Nephron (organoid): Measurements from ENCODE around the gene GEMIN2.
"Not testable (repeated sequence)": the region's sequence is repeated elsewhere in the genome, so short reads cannot be mapped to it uniquely, and the experiment has no call there.

ENCODE experiments used
- H3K27ac Mint-ChIP-seq, 3 experiments: 2 replicates each; pipeline ENCODE4 v1.8.0; 2020; ENCODE audit warnings: mixed read lengths in 3 of 3, mild to moderate bottlenecking in 2 of 3, moderate library complexity in 1 of 3
- H3K27me3 Mint-ChIP-seq: 2 replicates; pipeline ENCODE4 v1.8.0; 2021; ENCODE audit warnings: low read depth, mild to moderate bottlenecking, moderate library complexity, mixed read lengths
- H3K36me3 Mint-ChIP-seq: 2 replicates; pipeline ENCODE4 v1.8.0; 2020; ENCODE audit warnings: low read depth, mixed read lengths
- H3K4me1 Mint-ChIP-seq: 2 replicates; pipeline ENCODE4 v1.8.0; 2020; ENCODE audit warnings: mixed read lengths
- H3K4me3 Mint-ChIP-seq, 3 experiments: 2 replicates each; pipeline ENCODE4 v1.8.0; 2020; ENCODE audit warnings: mild to moderate bottlenecking in 3 of 3, mixed read lengths in 3 of 3, moderate library complexity in 2 of 3
- H3K9me3 Mint-ChIP-seq: 2 replicates; pipeline ENCODE4 v1.8.0; 2020; ENCODE audit warnings: mixed read lengths
- TF ChIP-seq, protein P1 (sequence below), 3 experiments: fragments of 200-600 bp; sonication (generic); IDR thresholded peaks; one replicate each; pipeline ENCODE4 v1.5.0; 2021; ENCODE audit warnings: antibody characterized with exemption in 3 of 3; ENCODE audit not compliant: unreplicated experiment in 3 of 3

GEMIN2 gene

DNA sequence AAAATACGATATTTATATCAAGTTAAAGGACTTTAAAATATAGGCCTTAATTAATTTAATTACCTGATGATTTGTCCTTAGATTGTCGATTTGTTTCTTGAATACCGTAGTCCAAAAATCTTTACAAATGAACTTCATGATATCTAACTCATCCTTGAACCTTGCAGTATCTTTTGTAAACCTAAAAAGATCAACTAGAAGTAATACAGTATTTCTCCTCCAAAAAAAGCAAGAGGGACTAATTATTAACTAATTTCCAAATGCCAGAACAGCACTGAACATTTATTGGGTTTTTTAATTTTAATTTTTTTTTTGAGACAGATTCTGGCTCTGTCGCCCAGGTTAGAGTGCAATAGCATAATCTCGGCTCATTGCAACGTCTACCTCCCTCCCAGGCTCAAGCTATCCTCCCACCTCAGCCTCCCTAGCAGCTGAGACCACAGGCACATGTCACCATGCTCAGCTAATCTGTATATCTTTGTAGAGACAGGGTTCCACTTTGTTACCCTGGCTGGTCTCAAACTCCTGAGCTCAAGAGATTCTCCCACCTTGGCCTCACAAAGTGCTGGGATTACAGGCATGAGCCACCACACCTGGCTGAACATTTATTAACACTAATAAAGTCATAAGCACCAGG, 44.2 kb downstream of the GEMIN2 start:
- TF ChIP-seq, protein P1, sequence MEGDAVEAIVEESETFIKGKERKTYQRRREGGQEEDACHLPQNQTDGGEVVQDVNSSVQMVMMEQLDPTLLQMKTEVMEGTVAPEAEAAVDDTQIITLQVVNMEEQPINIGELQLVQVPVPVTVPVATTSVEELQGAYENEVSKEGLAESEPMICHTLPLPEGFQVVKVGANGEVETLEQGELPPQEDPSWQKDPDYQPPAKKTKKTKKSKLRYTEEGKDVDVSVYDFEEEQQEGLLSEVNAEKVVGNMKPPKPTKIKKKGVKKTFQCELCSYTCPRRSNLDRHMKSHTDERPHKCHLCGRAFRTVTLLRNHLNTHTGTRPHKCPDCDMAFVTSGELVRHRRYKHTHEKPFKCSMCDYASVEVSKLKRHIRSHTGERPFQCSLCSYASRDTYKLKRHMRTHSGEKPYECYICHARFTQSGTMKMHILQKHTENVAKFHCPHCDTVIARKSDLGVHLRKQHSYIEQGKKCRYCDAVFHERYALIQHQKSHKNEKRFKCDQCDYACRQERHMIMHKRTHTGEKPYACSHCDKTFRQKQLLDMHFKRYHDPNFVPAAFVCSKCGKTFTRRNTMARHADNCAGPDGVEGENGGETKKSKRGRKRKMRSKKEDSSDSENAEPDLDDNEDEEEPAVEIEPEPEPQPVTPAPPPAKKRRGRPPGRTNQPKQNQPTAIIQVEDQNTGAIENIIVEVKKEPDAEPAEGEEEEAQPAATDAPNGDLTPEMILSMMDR (IDR thresholded peaks at IDR 0.05; ENCODE audit: unreplicated experiment in 3 of 3), result no peak
- H3K4me1 Mint-ChIP-seq, result no peaks in the 10 kb centered on the region
- H3K9me3 Mint-ChIP-seq, result no peaks in the 10 kb centered on the region
- H3K36me3 Mint-ChIP-seq, result peaks cover 42% of the 10 kb centered on the region
- H3K4me3 Mint-ChIP-seq, result no peak overlapping the region
- no peak overlapping the region for H3K27ac Mint-ChIP-seq
- no peaks in the 10 kb centered on the region for H3K27me3 Mint-ChIP-seq

DNA sequence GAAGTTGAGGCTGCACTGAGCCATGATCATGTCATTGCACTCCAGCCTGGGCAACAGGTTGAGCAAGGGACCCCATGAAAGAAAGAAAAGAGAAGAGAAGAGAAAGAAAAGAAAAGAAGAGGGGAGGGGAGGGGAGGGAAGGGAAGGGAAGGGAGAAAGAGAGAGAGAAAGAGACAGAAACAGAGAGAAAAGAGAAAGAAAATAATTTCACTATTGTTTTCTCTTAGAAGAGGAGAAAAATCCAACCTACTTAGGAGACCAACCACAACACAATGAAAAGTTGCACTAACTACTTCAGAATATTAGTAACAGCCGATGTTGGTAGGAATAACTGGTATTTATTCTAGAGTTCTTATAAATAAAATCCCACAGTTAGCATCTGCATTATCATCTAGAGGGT, 46.4 kb downstream of the GEMIN2 start:
- Mint-ChIP-seq H3K27ac (no peak overlapping the region), H3K27me3 (no peaks in the 10 kb centered on the region), H3K4me1 (no peaks in the 10 kb centered on the region), H3K36me3 (peaks cover 52% of the 10 kb centered on the region), H3K4me3 (no peak overlapping the region), H3K9me3 (no peaks in the 10 kb centered on the region)
- TF ChIP-seq, protein P1 (IDR thresholded peaks at IDR 0.05; ENCODE audit: unreplicated experiment in 3 of 3), result no peak

DNA sequence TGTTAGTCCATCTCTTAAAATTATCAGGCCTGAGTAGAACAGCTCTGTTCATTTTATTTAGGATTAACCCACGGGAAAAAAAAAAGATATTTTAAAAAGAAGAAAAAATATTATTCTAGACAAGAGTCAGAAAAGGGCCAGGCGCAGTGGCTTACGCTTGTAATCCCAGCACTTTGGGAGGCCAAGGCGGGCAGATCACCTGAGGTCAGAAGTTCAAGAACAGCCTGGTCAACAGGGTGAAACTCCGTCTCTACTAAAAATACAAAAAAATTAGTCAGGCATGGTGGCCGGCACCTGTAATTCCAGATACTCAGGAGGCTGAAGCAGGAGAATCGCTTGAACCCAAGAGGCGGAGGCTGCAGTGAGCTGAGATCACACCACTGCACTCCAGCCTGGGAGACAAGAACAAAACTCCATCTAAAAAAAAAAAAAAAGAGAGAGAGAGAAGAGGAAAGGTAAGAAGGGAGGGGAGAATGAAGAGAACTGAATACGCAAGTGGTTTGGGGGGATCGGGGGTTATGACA, 53.7 kb downstream of the GEMIN2 start:
- peak overlapping the region; percentile 93 to 95 (median 93) for H3K4me3 Mint-ChIP-seq
- peaks cover 41% of the 10 kb centered on the region for H3K36me3 Mint-ChIP-seq
- H3K27me3 Mint-ChIP-seq, H3K9me3 Mint-ChIP-seq: not testable (repeated sequence)
- H3K4me1 Mint-ChIP-seq, result peaks cover 41% of the 10 kb centered on the region
- peak overlapping the region in 2 of 3 experiments; percentile 31 to 45 for H3K27ac Mint-ChIP-seq

DNA sequence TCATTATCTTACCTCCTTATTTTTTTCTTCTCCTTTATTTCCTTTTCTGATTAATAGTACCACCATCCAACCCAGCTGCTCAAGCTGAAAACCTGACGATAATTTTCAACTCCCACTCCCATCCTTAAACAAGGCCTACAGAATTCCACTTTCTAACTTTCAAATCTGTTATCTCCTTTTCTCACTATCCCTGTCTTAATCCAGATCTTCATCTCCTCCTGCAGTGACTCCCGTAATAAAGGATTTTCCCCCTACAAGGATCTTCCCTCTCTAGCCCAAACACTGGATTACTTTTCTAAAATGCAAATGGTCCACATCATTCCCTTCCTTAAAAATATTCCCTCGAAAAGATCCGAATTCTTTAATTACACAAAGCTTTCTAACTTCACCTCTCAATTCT, 54.5 kb downstream of the GEMIN2 start:
- H3K4me1 Mint-ChIP-seq, result peaks cover 41% of the 10 kb centered on the region
- H3K27me3 Mint-ChIP-seq, result no peaks in the 10 kb centered on the region
- peak overlapping the region; percentile 93 to 95 (median 93) for H3K4me3 Mint-ChIP-seq
- no peaks in the 10 kb centered on the region for H3K9me3 Mint-ChIP-seq
- TF ChIP-seq, protein P1 (IDR thresholded peaks at IDR 0.05; ENCODE audit: unreplicated experiment in 3 of 3), result no peak
- peaks cover 36% of the 10 kb centered on the region for H3K36me3 Mint-ChIP-seq
- H3K27ac Mint-ChIP-seq, result peak overlapping the region; percentile 45 to 99 (median 74)

DNA sequence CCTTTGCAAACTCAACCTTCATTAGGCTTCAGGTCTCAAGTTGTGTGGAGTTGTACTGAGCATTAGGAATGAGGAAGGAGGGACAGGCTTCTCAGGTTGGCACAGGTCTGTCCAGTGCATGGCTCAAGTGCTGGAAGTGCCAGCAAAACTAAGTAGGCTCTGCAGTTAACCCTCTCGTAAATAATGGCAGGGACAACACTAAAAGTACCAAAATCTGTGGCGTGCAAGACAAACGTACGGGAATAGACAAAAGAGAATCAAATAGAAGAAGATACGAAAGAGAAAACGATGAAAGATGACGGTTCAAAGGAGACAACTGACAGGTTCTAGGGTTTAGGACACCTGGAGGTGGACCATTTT, 55.4 kb downstream of the GEMIN2 start:
- peak overlapping the region; percentile 93 to 95 (median 93) for H3K4me3 Mint-ChIP-seq
- H3K4me1 Mint-ChIP-seq, result peaks cover 41% of the 10 kb centered on the region
- TF ChIP-seq, protein P1 (IDR thresholded peaks at IDR 0.05; ENCODE audit: unreplicated experiment in 3 of 3), result no peak
- peak overlapping the region; percentile 98 to 99 (median 99) for H3K27ac Mint-ChIP-seq
- no peaks in the 10 kb centered on the region for H3K27me3 Mint-ChIP-seq
- peaks cover 30% of the 10 kb centered on the region for H3K36me3 Mint-ChIP-seq
- no peaks in the 10 kb centered on the region for H3K9me3 Mint-ChIP-seq

DNA sequence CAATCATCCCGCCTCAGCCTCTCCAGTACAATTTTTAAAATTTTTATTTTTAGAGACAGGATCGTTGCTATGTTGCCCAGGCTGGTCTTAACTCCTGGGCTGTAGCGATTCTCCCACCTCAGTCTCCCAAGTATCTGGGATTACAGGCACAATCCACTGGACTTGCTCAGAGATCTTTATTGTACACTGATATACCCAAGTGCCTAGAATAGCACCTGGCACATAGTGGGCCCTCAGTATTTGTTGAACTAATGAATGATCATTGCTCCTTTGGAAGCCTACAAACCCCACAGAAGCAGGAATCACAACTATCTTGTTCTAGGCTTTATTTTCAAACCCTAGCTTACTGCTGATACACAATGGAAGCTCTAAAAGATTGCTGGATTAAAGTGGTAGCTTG, 59.1 kb downstream of the GEMIN2 start:
- H3K9me3 Mint-ChIP-seq, result no peaks in the 10 kb centered on the region
- H3K36me3 Mint-ChIP-seq, result peaks cover 38% of the 10 kb centered on the region
- H3K27me3 Mint-ChIP-seq, result no peaks in the 10 kb centered on the region
- peaks cover 38% of the 10 kb centered on the region for H3K4me1 Mint-ChIP-seq
- TF ChIP-seq, protein P1 (IDR thresholded peaks at IDR 0.05; ENCODE audit: unreplicated experiment in 3 of 3), result no peak
- H3K4me3 Mint-ChIP-seq, result peak overlapping the region; percentile 62 to 81 (median 70)
- H3K27ac Mint-ChIP-seq, result peak overlapping the region; percentile 60 to 89 (median 86)
